HG03095 (cell line): ENCODE measurements around the gene CD177.
"Not testable (repeated sequence)": the region's sequence is repeated elsewhere in the genome, so short reads cannot be mapped to it uniquely, and the experiment has no call there.

ENCODE experiments used
- ATAC-seq: cut with Tn5 transposase; IDR thresholded peaks from one replicate; pipeline ENCODE4 v1.9.1; 2021; ENCODE audit warnings: moderate library complexity; ENCODE audit not compliant: unreplicated experiment

The CD177 gene, protein sequence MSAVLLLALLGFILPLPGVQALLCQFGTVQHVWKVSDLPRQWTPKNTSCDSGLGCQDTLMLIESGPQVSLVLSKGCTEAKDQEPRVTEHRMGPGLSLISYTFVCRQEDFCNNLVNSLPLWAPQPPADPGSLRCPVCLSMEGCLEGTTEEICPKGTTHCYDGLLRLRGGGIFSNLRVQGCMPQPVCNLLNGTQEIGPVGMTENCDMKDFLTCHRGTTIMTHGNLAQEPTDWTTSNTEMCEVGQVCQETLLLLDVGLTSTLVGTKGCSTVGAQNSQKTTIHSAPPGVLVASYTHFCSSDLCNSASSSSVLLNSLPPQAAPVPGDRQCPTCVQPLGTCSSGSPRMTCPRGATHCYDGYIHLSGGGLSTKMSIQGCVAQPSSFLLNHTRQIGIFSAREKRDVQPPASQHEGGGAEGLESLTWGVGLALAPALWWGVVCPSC

GRCh38 chr19:43353606-43354304 is at the start of gene CD177:
Gene CD177 (plus strand): TSS chr19:43353686. CDS start chr19:43353715, 29 bp downstream.
- no peak for ATAC-seq

DNA sequence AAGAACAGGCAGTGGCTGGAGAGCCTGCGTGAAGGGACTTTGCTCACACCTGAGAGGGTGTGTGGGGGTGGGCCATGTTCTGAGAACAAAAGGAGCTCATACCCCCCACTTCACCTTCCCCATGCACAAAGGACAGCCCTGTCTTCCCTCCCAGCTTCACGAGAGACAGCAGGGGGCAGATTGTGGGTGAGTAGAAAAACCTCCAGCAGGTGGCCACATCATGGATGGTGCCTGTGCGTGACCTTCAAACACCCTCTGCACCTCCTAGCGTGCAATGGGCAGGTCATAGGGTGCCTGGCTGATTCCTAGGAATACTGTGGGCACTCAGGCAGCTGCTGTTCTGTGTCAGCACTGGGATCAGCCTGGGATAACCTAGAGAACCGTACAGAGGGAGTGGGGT is 47.8 kb upstream of the CD177 start:
- ATAC-seq, result no peak

- ATAC-seq, result no peak
These were observed 47.4 kb upstream of the CD177 start for GRCh38 chr19:43306097-43306496.

DNA sequence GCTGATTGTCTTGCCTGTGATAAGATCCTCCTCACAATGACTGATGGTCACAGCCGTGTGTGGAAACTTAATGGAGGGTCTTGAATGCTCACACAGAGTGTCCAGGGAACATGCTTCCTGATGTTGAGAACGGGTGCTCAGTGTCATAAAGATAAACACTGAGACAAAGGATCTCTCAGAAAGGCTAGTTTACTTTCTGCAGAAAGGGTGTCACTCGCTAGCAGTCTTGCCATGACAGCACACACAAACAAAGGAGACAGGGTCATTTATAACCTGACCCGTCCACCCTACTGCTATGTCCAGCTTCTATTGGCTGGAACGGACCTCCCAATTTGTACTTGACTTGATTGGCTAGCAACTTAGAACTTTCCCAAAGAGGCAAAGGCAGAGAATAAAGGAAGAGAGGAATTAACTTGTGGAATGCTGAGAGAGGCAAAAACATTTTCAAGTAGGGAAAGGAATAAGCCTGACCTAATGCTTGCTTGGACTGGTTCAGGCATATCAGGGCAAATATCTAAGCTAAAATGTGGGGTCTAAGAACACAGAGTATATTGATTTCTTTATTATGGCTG is 45.2 kb upstream of the CD177 start:
- no peak for ATAC-seq

DNA sequence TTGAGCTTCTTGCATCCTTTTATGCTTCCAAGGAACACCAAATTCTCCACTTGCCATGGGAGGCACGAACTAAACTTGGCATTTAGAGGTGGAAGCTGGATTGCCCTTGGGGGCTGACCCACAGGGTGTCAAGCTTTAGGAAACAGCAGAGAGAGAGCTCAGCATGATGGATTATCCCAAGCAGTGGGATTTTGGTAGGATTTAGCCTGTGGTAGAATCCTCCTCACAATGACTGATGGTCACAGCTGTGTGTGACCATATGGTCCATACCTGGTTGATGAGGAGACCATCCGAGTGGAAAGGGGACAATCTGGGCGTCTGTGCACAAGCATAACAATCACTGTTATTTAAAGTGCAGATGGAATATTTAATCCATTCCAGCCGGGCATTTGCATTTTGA is 44.0 kb upstream of the CD177 start:
- ATAC-seq, result no peak

- ATAC-seq, result no peak
These were observed 43.3 kb upstream of the CD177 start for GRCh38 chr19:43310221-43310620.

DNA sequence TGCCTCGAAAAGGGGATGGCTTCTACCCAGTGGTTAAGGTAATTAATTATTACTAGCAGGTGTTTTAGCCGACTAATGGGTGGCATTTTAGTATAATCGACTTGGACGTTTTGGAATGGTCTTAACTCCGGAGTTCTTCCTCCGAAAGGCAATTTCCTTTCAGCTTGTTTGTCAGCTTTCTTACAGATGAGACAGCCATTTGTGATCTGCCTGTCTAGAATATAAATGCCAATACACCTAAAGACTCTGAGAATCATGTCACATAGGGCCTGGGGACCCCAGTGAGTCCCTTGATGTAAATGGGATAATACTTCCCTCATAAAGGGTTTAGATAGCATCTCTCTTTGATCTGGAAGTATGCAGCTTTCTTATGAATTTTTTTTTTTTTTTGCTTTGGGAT is 42.2 kb upstream of the CD177 start:
- ATAC-seq, result no peak

GRCh38 chr19:43311706-43312105 is 41.8 kb upstream of the CD177 start:
- ATAC-seq, result no peak

- no peak for ATAC-seq
These were observed 39.6 kb upstream of the CD177 start for GRCh38 chr19:43313711-43314495.

DNA sequence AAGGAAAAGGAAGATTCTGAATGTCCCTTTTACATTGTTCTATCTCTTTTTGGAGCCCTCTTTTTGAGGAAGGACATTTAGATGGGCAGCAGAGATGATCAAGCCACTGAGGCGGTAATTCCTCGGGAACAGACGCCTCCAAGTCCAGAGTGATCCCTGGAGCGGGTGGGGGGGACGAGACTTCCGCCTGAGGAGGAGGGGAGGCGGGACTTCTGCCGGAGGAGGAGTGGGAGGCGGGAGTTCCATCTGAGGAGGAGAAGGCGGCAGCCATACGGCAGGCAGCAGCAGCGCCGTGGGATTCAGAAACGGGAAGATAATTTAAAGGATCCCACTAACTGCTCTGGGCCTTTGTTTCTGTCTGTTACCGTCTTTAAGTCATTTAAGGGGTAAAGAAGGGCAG is 37.6 kb upstream of the CD177 start:
- no peak for ATAC-seq

GRCh38 chr19:43316591-43317319 is 36.7 kb upstream of the CD177 start:
- ATAC-seq, result no peak

GRCh38 chr19:43318203-43318602 is 35.3 kb upstream of the CD177 start:
- ATAC-seq, result no peak

- no peak for ATAC-seq
These were observed 34.6 kb upstream of the CD177 start for GRCh38 chr19:43318796-43319314.

GRCh38 chr19:43320546-43320945 is 32.9 kb upstream of the CD177 start:
- no peak for ATAC-seq

- ATAC-seq, result not testable (repeated sequence)
These were observed 26.7 kb upstream of the CD177 start for GRCh38 chr19:43326761-43327160.

- ATAC-seq, result not testable (repeated sequence)
These were observed 24.9 kb upstream of the CD177 start for GRCh38 chr19:43328561-43328960.

DNA sequence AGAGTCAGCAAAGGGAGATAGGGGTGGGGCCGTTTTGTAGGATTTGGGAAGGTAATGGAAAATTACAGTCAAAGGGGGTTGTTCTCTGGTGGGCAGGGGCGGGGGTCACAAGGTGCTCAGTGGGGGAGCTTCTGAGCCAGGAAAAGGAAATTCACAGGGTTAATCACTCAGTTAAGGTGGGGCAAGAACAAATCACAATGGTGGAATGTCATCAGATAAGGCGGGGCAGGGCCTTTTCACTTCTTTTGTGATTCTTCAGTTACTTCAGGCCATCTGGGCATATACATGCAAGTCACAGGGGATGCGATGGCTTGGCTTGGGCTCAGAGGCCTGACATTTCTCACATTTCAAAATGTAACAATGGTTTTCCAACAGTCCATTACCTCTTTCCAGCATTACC is 24.4 kb upstream of the CD177 start:
- not testable (repeated sequence) for ATAC-seq

- ATAC-seq, result no peak
These were observed 23.5 kb upstream of the CD177 start for GRCh38 chr19:43329989-43330388.

DNA sequence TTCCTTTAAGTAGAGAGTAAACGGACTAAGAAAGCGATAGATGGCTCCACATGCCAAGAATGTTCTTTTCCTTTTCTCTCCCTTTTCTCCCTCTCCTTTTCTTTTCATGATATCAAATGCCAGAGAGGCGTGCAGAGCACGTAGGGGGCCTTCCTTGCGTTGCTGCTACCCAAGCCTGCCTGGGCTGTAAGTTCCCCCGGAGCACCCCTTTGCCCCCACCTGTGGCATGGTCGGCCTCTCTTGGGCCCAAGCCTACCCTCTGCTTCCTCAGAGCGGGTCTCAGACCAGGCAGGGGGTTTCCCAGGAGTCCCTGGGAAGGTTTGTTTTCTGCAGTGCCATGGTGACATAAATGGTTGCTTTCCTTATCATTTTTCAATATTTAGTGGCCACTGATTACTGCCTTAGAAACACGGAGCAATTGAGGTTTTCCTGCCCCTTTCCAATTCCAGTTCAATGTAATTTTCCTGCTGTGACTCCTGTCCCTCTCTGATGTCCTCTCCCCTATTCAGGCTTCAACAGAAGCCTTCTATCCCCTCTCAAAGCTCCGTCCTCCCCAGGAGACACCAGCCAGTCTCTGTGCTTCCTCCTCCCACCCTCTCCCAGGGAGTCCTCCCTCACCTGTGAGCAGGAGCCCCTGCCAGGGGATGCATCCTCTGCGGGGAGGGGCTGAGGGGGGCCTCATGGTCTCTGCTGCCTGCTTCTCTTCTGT is 22.6 kb upstream of the CD177 start:
- ATAC-seq, result no peak
